ENCODE data around the gene ARHGEF11.

Gene ARHGEF11

GRCh38 chr1:156947818-156948525 lies 97.6 kb downstream of the ARHGEF11 start:
- no peak for DNase-seq

GRCh38 chr1:156947127-156947526 lies 98.4 kb downstream of the ARHGEF11 start:
- no peak for DNase-seq

GRCh38 chr1:156945881-156946661 lies 99.5 kb downstream of the ARHGEF11 start:
- DNase-seq, result no peak

GRCh38 chr1:156944848-156945247 lies 100.7 kb downstream of the ARHGEF11 start:
- DNase-seq, result no peak

GRCh38 chr1:156944268-156944667 lies 101.3 kb downstream of the ARHGEF11 start:
- DNase-seq, result no peak

- DNase-seq, result no peak
Measured at GRCh38 chr1:156943756-156944155, 101.8 kb downstream of the ARHGEF11 start.

GRCh38 chr1:156942576-156942975 lies 103.0 kb downstream of the ARHGEF11 start:
- no peak for DNase-seq

- no peak for DNase-seq
Measured at GRCh38 chr1:156942176-156942575, 103.4 kb downstream of the ARHGEF11 start.

- no peak for DNase-seq
Measured at GRCh38 chr1:156941675-156942074, 103.9 kb downstream of the ARHGEF11 start.

GRCh38 chr1:156939786-156940334 lies 105.7 kb downstream of the ARHGEF11 start:
- DNase-seq, result no peak

- no peak for DNase-seq
Measured at GRCh38 chr1:156938813-156939212, 106.7 kb downstream of the ARHGEF11 start.

GRCh38 chr1:156937883-156938282 lies 107.7 kb downstream of the ARHGEF11 start:
- DNase-seq, result no peak

- DNase-seq, result no peak
Measured at GRCh38 chr1:156936721-156937220, 108.8 kb downstream of the ARHGEF11 start.

- no peak for DNase-seq
Measured at GRCh38 chr1:156936191-156936590, 109.4 kb downstream of the ARHGEF11 start.

GRCh38 chr1:156935505-156936128 lies 109.9 kb downstream of the ARHGEF11 start:
- DNase-seq, result no peak

- no peak for DNase-seq
Measured at GRCh38 chr1:156933136-156933535, 112.4 kb downstream of the ARHGEF11 start.

- DNase-seq, result no peak
Measured at GRCh38 chr1:156931974-156932710, 113.4 kb downstream of the ARHGEF11 start.

GRCh38 chr1:156931211-156931952 lies 114.2 kb downstream of the ARHGEF11 start:
- no peak for DNase-seq

- no peak for DNase-seq
Measured at GRCh38 chr1:156930483-156930882, 115.1 kb downstream of the ARHGEF11 start.

- no peak for DNase-seq
Measured at GRCh38 chr1:156929596-156930238, 115.8 kb downstream of the ARHGEF11 start.

GRCh38 chr1:156928043-156928602 lies 117.4 kb downstream of the ARHGEF11 start:
- no peak for DNase-seq

Measured in NCI-H226 (cell line).